ENCODE measurements around the gene MTA1. TPM values are rescaled to one million over a fixed set of nuclear protein-coding genes. Genes with fewer than 3 reads are reported as not detected.
A peak's percentile ranks its signal among the peaks of the same experiment; 100 is the strongest.

MTA1 gene
- total RNA-seq, 3 donors from 2014 or later (not counting 1 experiment from before 2014, with no cell fraction given): 104 to 125 (median 112) TPM

- TF ChIP-seq CTCF (IDR thresholded peaks at IDR 0.05): no peak
- H3K4me1 Mint-ChIP-seq: peaks cover 13 to 29% of the 10 kb centered on the region in 2 donors
- Histone ChIP-seq H3K4me3 (ENCODE audit: low read length) (no peak overlapping the region), H3K27me3 (ENCODE audit: control insufficient read depth, insufficient read depth, low read length) (no peaks in the 10 kb centered on the region), H3K27ac (ENCODE audit: low read length) (no peak overlapping the region), H3K36me3 (ENCODE audit: control insufficient read depth, insufficient read depth, low read length) (peaks cover 9% of the 10 kb centered on the region), H3K9me3 (ENCODE audit: control insufficient read depth, insufficient read depth, low read length) (no peaks in the 10 kb centered on the region), H3K4me1 (ENCODE audit: control insufficient read depth, insufficient read depth, low read length) (peaks cover 31% of the 10 kb centered on the region)
- intact Hi-C loops (cut with micrococcal nuclease): loop anchor here (5.0 kb wide), 2 partner anchors 34 to 96 kb away; partner anchors contain the start of genes TEX22 and TMEM121
- DNase-seq (no peak), ATAC-seq (no peak)
- WGBS (ENCODE audit: insufficient coverage): 93% methylated on average over 20 of the region's 20 CpGs
- H3K27ac Mint-ChIP-seq: peak overlapping the region in 1 of 2 donors; percentile 41
- H3K36me3 Mint-ChIP-seq: no peaks in the 10 kb centered on the region
- no peaks in the 10 kb centered on the region for H3K27me3 Mint-ChIP-seq (ENCODE audit: low read depth in 2 of 2)
- H3K4me3 Mint-ChIP-seq: peak overlapping the region; percentile 61
- H3K9me3 Mint-ChIP-seq: no peaks in the 10 kb centered on the region
Measured at GRCh38 chr14:105492971-105493871, 73.6 kb downstream of the MTA1 start.

- H3K4me3 Mint-ChIP-seq: no peak overlapping the region
- no peak overlapping the region for H3K27ac Mint-ChIP-seq
- DNase-seq: no peak
Measured at GRCh38 chr14:105493921-105494605, 74.4 kb downstream of the MTA1 start.

GRCh38 chr14:105494606-105494929 is 74.9 kb downstream of the MTA1 start:
- WGBS (ENCODE audit: insufficient coverage): 94% methylated on average over 6 of the region's 6 CpGs
- Mint-ChIP-seq H3K36me3 (no peaks in the 10 kb centered on the region), H3K27me3 (ENCODE audit: low read depth in 2 of 2) (no peaks in the 10 kb centered on the region), H3K9me3 (no peaks in the 10 kb centered on the region), H3K4me3 (no peak overlapping the region), H3K4me1 (peaks cover 8 to 16% of the 10 kb centered on the region in 2 donors), H3K27ac (peak overlapping the region in 1 of 2 donors; percentile 41)
- TF ChIP-seq CTCF (IDR thresholded peaks at IDR 0.05): no peak
- DNase-seq (no peak), ATAC-seq (no peak)
- no peak overlapping the region for H3K27ac ChIP-seq (ENCODE audit: low read length)
- peaks cover 3% of the 10 kb centered on the region for H3K36me3 ChIP-seq (ENCODE audit: control insufficient read depth, insufficient read depth, low read length)
- H3K4me1 ChIP-seq (ENCODE audit: control insufficient read depth, insufficient read depth, low read length): peaks cover 17% of the 10 kb centered on the region
- no peak overlapping the region for H3K4me3 ChIP-seq (ENCODE audit: low read length)
- no peaks in the 10 kb centered on the region for H3K9me3 ChIP-seq (ENCODE audit: control insufficient read depth, insufficient read depth, low read length)
- H3K27me3 ChIP-seq (ENCODE audit: control insufficient read depth, insufficient read depth, low read length): no peaks in the 10 kb centered on the region
- intact Hi-C loops (cut with micrococcal nuclease): loop anchor here (5.0 kb wide), 2 partner anchors 33 to 97 kb away; partner anchors contain the start of genes TEX22 and TMEM121

More at GRCh38 chr14:105493921-105494605, 74.4 kb downstream of the MTA1 start:
- no peaks in the 10 kb centered on the region for H3K9me3 ChIP-seq (ENCODE audit: control insufficient read depth, insufficient read depth, low read length)
- peaks cover 3% of the 10 kb centered on the region for H3K36me3 ChIP-seq (ENCODE audit: control insufficient read depth, insufficient read depth, low read length)
- H3K4me1 ChIP-seq (ENCODE audit: control insufficient read depth, insufficient read depth, low read length): peaks cover 22% of the 10 kb centered on the region
- no peak overlapping the region for H3K27ac ChIP-seq (ENCODE audit: low read length)
- Mint-ChIP-seq H3K4me1 (peaks cover 13 to 21% of the 10 kb centered on the region in 2 donors), H3K36me3 (no peaks in the 10 kb centered on the region), H3K27me3 (ENCODE audit: low read depth in 2 of 2) (no peaks in the 10 kb centered on the region), H3K9me3 (no peaks in the 10 kb centered on the region)
- no peak overlapping the region for H3K4me3 ChIP-seq (ENCODE audit: low read length)
- H3K27me3 ChIP-seq (ENCODE audit: control insufficient read depth, insufficient read depth, low read length): no peaks in the 10 kb centered on the region
- 96% methylated on average over 14 of the region's 16 CpGs for WGBS (ENCODE audit: insufficient coverage)
- no peak for ATAC-seq
- intact Hi-C loops (cut with micrococcal nuclease): loop anchor here (5.0 kb wide), 2 partner anchors 33 to 97 kb away; partner anchors contain the start of genes TEX22 and TMEM121
- TF ChIP-seq CTCF (IDR thresholded peaks at IDR 0.05): no peak

All from natural killer cell (primary cell).